ENCODE data around the gene LCP2. TPM values are rescaled to one million over a fixed set of nuclear protein-coding genes. Genes with fewer than 3 reads are reported as not detected.

LCP2 gene
- total RNA-seq, 2 experiments from 2014 or later: 154 to 155 TPM

- H3K27ac Mint-ChIP-seq: peak overlapping the region; percentile 96
- intact Hi-C loops (cut with DNase I, micrococcal nuclease): no loop called here
- TF ChIP-seq CTCF (IDR thresholded peaks at IDR 0.05): no peak
- ChIA-PET CTCF (interaction anchor here (0.6 to 1.6 kb wide), 4 partner anchors 9 to 86 kb away, joined by 3 to 6 read pairs (median 3); no protein-coding TSS in a partner anchor), POLR2A (interaction anchor here (0.9 to 2.6 kb wide), 4 partner anchors 9 to 50 kb away, joined by 3 to 11 read pairs (median 4); no protein-coding TSS in a partner anchor)
- no peaks in the 10 kb centered on the region for H3K9me3 Mint-ChIP-seq
- peaks cover 100% of the 10 kb centered on the region for H3K36me3 Mint-ChIP-seq (ENCODE audit: low read depth)
- DNase-seq (no peak), ATAC-seq (ENCODE audit: poor library complexity) (no peak)
- peaks cover 22% of the 10 kb centered on the region for H3K4me1 ChIP-seq (ENCODE audit: insufficient read depth, low read length)
- H3K36me3 ChIP-seq (ENCODE audit: insufficient read depth, low read length): peaks cover 100% of the 10 kb centered on the region
- H3K4me3 ChIP-seq (ENCODE audit: low read length): no peak overlapping the region
- no peaks in the 10 kb centered on the region for H3K27me3 ChIP-seq (ENCODE audit: control insufficient read depth in 1 of 2, insufficient read depth in 2 of 2, low read length in 2 of 2)
- peaks cover 56% of the 10 kb centered on the region for H3K4me1 Mint-ChIP-seq (ENCODE audit: low read depth)
- no peak overlapping the region for H3K4me3 Mint-ChIP-seq
- H3K27me3 Mint-ChIP-seq: no peaks in the 10 kb centered on the region
- H3K27ac ChIP-seq (ENCODE audit: low read depth in 1 of 2, low read length in 2 of 2): peak overlapping the region in 1 of 2 donors; percentile 70
- H3K9me3 ChIP-seq (ENCODE audit: control insufficient read depth in 1 of 2, insufficient read depth in 1 of 2, low read length in 2 of 2): no peaks in the 10 kb centered on the region
Observed at GRCh38 chr5:170252720-170253350, 44.7 kb downstream of the LCP2 start.

GRCh38 chr5:170252109-170252508, 45.5 kb downstream of the LCP2 start:
- peak overlapping the region; percentile 96 for H3K27ac Mint-ChIP-seq
- H3K9me3 ChIP-seq (ENCODE audit: control insufficient read depth in 1 of 2, insufficient read depth in 1 of 2, low read length in 2 of 2): no peaks in the 10 kb centered on the region
- no peak overlapping the region for H3K4me3 Mint-ChIP-seq
- DNase-seq (no peak), ATAC-seq (ENCODE audit: poor library complexity) (no peak)
- no peak for TF ChIP-seq CTCF (IDR thresholded peaks at IDR 0.05)
- peaks cover 54% of the 10 kb centered on the region for H3K4me1 Mint-ChIP-seq (ENCODE audit: low read depth)
- intact Hi-C loops (cut with DNase I, micrococcal nuclease): no loop called here
- H3K27ac ChIP-seq (ENCODE audit: low read depth in 1 of 2, low read length in 2 of 2): no peak overlapping the region
- H3K36me3 ChIP-seq (ENCODE audit: insufficient read depth, low read length): peaks cover 100% of the 10 kb centered on the region
- no peaks in the 10 kb centered on the region for H3K27me3 Mint-ChIP-seq
- POLR2A ChIA-PET: interaction anchor here (0.6 to 2.6 kb wide), 5 partner anchors 10 to 51 kb away, joined by 3 to 11 read pairs (median 3); no protein-coding TSS in a partner anchor
- H3K27me3 ChIP-seq (ENCODE audit: control insufficient read depth in 1 of 2, insufficient read depth in 2 of 2, low read length in 2 of 2): no peaks in the 10 kb centered on the region
- peaks cover 100% of the 10 kb centered on the region for H3K36me3 Mint-ChIP-seq (ENCODE audit: low read depth)
- H3K4me3 ChIP-seq (ENCODE audit: low read length): no peak overlapping the region
- H3K4me1 ChIP-seq (ENCODE audit: insufficient read depth, low read length): peaks cover 21% of the 10 kb centered on the region
- CTCF ChIA-PET: interaction anchor here (0.8 to 1.6 kb wide), 3 partner anchors 10 to 15 kb away, joined by 3 to 6 read pairs (median 3); no protein-coding TSS in a partner anchor
- no peaks in the 10 kb centered on the region for H3K9me3 Mint-ChIP-seq

- H3K36me3 ChIP-seq (ENCODE audit: insufficient read depth, low read length): peaks cover 100% of the 10 kb centered on the region
- H3K27ac ChIP-seq (ENCODE audit: low read depth in 1 of 2, low read length in 2 of 2): no peak overlapping the region
- ATAC-seq (ENCODE audit: poor library complexity) (no peak), DNase-seq (no peak)
- no peak overlapping the region for H3K4me3 Mint-ChIP-seq
- ChIA-PET CTCF (interaction anchor here (0.8 to 1.6 kb wide), 3 partner anchors 11 to 26 kb away, joined by 3 to 7 read pairs (median 6); no protein-coding TSS in a partner anchor), POLR2A (interaction anchor here (0.9 to 2.6 kb wide), 3 partner anchors 11 to 27 kb away, joined by 3 to 11 read pairs (median 3); no protein-coding TSS in a partner anchor)
- TF ChIP-seq CTCF (IDR thresholded peaks at IDR 0.05): no peak
- intact Hi-C loops (cut with DNase I, micrococcal nuclease): loop anchor here in 1 of 2 experiments (1.0 kb wide), 1 partner anchor 20 kb away; no protein-coding TSS in a partner anchor
- no peaks in the 10 kb centered on the region for H3K9me3 Mint-ChIP-seq
- peaks cover 47% of the 10 kb centered on the region for H3K4me1 Mint-ChIP-seq (ENCODE audit: low read depth)
- peaks cover 17% of the 10 kb centered on the region for H3K4me1 ChIP-seq (ENCODE audit: insufficient read depth, low read length)
- no peaks in the 10 kb centered on the region for H3K9me3 ChIP-seq (ENCODE audit: control insufficient read depth in 1 of 2, insufficient read depth in 1 of 2, low read length in 2 of 2)
- H3K36me3 Mint-ChIP-seq (ENCODE audit: low read depth): peaks cover 100% of the 10 kb centered on the region
- H3K27me3 Mint-ChIP-seq: no peaks in the 10 kb centered on the region
- no peaks in the 10 kb centered on the region for H3K27me3 ChIP-seq (ENCODE audit: control insufficient read depth in 1 of 2, insufficient read depth in 2 of 2, low read length in 2 of 2)
- peak overlapping the region; percentile 96 for H3K27ac Mint-ChIP-seq
- no peak overlapping the region for H3K4me3 ChIP-seq (ENCODE audit: low read length)
Observed at GRCh38 chr5:170251462-170251861, 46.1 kb downstream of the LCP2 start.
